ENCODE data around the gene OBP2B.
"Not testable (repeated sequence)": the region's sequence is repeated elsewhere in the genome, so short reads cannot be mapped to it uniquely, and the experiment has no call there.

OBP2B gene

GRCh38 chr9:133221177-133221809 is 12.2 kb upstream of the OBP2B start:
- DNase-seq, result no peak

- not testable (repeated sequence) for DNase-seq
These were observed 9.3 kb upstream of the OBP2B start for GRCh38 chr9:133218049-133218975.

GRCh38 chr9:133217333-133217988 is 8.4 kb upstream of the OBP2B start:
- not testable (repeated sequence) for DNase-seq

GRCh38 chr9:133214276-133214675 is 5.2 kb upstream of the OBP2B start:
- not testable (repeated sequence) for DNase-seq

- no peak for DNase-seq
These were observed 1.6 kb upstream of the OBP2B start for GRCh38 chr9:133210609-133211008.

- no peak for DNase-seq
These were observed 1.1 kb upstream of the OBP2B start for GRCh38 chr9:133210202-133210532.

- not testable (repeated sequence) for DNase-seq
These were observed 514 bp upstream of the OBP2B start for GRCh38 chr9:133209327-133210201.

- not testable (repeated sequence) for DNase-seq
These were observed 725 bp downstream of the OBP2B start for GRCh38 chr9:133208171-133208879.

GRCh38 chr9:133207540-133208170 is 1.4 kb downstream of the OBP2B start:
- DNase-seq, result no peak

- DNase-seq, result no peak
These were observed 2.0 kb downstream of the OBP2B start for GRCh38 chr9:133207021-133207531.

- no peak for DNase-seq
These were observed 2.8 kb downstream of the OBP2B start for GRCh38 chr9:133205996-133206931.

GRCh38 chr9:133205481-133205887 is 3.6 kb downstream of the OBP2B start:
- DNase-seq, result not testable (repeated sequence)

GRCh38 chr9:133204993-133205336 is 4.1 kb downstream of the OBP2B start:
- no peak for DNase-seq

GRCh38 chr9:133204335-133204992 is 4.6 kb downstream of the OBP2B start:
- no peak for DNase-seq

- DNase-seq, result no peak
These were observed 5.5 kb downstream of the OBP2B start for GRCh38 chr9:133203506-133204075.

GRCh38 chr9:133202688-133203453 is 6.2 kb downstream of the OBP2B start:
- no peak for DNase-seq

- no peak for DNase-seq
These were observed 6.9 kb downstream of the OBP2B start for GRCh38 chr9:133202145-133202513.

- DNase-seq, result no peak
These were observed 7.5 kb downstream of the OBP2B start for GRCh38 chr9:133201424-133202144.

All from NCI-H1048 (cell line).